GM10266 (cell line): ENCODE measurements around the gene EMC6.
A peak's percentile ranks its signal among the peaks of the same experiment; 100 is the strongest.

Source experiments
- DNase-seq: peaks from one replicate; pipeline ENCODE4 v3.0.0; 2012; ENCODE audit errors: extremely low spot score
- TF ChIP-seq, protein P1 (sequence below): IDR thresholded peaks from 2 replicates; pipeline ENCODE4 v1.5.1; 2012; ENCODE audit warnings: mild to moderate bottlenecking, low read depth; ENCODE audit not compliant: control insufficient read depth, insufficient read depth; ENCODE audit errors: missing control alignments

Gene EMC6

GRCh38 chr17:3663102-3664011 is 5.3 kb upstream of the EMC6 start:
- DNase-seq: no peak
- TF ChIP-seq, protein P1, sequence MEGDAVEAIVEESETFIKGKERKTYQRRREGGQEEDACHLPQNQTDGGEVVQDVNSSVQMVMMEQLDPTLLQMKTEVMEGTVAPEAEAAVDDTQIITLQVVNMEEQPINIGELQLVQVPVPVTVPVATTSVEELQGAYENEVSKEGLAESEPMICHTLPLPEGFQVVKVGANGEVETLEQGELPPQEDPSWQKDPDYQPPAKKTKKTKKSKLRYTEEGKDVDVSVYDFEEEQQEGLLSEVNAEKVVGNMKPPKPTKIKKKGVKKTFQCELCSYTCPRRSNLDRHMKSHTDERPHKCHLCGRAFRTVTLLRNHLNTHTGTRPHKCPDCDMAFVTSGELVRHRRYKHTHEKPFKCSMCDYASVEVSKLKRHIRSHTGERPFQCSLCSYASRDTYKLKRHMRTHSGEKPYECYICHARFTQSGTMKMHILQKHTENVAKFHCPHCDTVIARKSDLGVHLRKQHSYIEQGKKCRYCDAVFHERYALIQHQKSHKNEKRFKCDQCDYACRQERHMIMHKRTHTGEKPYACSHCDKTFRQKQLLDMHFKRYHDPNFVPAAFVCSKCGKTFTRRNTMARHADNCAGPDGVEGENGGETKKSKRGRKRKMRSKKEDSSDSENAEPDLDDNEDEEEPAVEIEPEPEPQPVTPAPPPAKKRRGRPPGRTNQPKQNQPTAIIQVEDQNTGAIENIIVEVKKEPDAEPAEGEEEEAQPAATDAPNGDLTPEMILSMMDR: no peak

DNA sequence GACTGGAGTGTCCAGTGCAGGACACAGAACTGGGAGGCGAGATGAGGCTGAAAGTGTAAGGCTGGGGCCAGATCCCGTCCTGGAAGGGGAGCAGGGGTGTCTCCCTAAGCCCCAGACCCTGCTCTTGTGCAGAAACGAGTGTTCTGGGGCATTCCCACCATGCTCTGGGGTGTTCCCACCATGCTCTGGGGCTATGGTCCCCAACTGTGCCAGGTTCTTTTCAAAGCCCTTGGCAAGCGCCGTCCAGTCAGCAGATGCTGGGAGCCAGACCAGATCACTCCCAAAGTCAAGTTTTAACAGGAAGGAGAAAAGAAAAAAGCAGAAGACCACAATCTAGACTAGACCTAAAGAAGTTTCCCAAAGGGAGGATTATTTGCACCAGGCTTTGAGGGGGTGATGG is 2.8 kb upstream of the EMC6 start:
- TF ChIP-seq, protein P1: no peak
- no peak for DNase-seq

GRCh38 chr17:3666516-3666915 is 2.1 kb upstream of the EMC6 start:
- TF ChIP-seq, protein P1: no peak
- no peak for DNase-seq

DNA sequence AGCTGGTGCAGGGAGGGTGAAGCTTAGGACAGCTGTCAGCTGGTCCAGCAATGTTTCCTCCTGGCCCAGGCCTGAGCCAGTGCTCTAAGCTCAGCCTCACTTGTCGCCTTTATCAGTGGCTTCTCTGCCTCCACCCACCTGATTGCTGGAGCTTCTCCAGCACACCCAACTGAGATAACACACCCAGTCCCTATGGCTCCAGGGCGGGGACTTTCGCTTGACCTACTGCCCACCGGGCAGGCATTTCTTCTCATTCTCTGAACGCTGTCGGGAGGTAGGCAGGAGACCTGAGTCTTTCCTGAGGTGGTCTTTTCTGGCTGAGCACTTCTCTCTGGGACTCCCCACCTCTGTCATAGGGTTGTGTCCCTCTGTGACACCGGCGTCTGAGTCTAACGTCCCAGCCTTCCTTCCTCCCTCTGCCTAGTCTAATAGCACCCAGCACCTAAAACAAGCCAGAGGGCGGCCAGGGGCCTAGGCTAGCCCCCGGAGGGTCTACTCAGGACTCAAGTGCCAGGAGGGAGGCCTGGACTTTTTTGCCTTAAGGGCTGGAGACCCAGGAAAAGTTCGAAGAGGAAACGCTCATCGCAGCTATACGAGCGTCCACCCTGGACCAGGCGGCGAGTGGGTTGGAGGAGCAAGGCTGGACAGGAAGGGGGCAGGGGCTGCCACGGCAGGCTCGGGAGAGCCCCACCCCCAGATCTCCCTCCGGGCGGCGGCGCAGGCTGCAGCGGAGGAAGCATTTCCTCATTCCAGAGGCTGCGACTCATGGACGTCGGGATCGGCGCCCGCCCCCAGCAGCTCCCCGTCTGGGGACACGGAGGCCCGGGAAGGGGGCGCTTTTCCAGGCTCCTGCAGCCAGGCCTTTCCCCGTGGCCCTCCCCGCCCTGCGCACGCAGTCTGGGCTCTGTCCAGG is 990 bp upstream of the EMC6 start:
- DNase-seq: peak; percentile 58
- TF ChIP-seq, protein P1: no peak

DNA sequence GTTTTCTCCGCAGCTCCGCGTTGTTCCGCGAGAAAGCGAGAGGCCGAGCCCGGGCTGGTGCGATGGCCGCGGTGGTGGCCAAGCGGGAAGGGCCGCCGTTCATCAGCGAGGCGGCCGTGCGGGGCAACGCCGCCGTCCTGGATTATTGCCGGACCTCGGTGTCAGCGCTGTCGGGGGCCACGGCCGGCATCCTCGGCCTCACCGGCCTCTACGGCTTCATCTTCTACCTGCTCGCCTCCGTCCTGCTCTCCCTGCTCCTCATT is 404 bp downstream of the EMC6 start:
- DNase-seq: no peak
- TF ChIP-seq, protein P1: no peak

GRCh38 chr17:3669548-3669947 is 936 bp downstream of the EMC6 start:
- DNase-seq: no peak
- TF ChIP-seq, protein P1: no peak
